Ectodermal cell (in vitro differentiated cells): ENCODE results near the gene CENPU.

Experiments used
- H3K27ac ChIP-seq: 2 replicates; pipeline ENCODE4 v1.7.0; 2013; ENCODE audit warnings: mild to moderate bottlenecking, low read depth, low read length; ENCODE audit not compliant: insufficient read depth, poor library complexity, severe bottlenecking
- H3K27me3 ChIP-seq: 2 replicates; pipeline ENCODE4 v1.7.0; 2013; ENCODE audit warnings: mild to moderate bottlenecking, low read length; ENCODE audit not compliant: insufficient read depth, control insufficient read depth, poor library complexity, severe bottlenecking
- H3K36me3 ChIP-seq: one replicate; pipeline ENCODE4 v1.7.0; 2013; ENCODE audit warnings: low read length; ENCODE audit not compliant: control insufficient read depth, insufficient read depth
- H3K4me1 ChIP-seq: one replicate; pipeline ENCODE4 v1.7.0; 2013; ENCODE audit warnings: low read length; ENCODE audit not compliant: control insufficient read depth, insufficient read depth
- H3K4me3 ChIP-seq: 2 replicates; pipeline ENCODE4 v1.7.0; 2013; ENCODE audit warnings: low read depth, low read length, control low read depth; ENCODE audit not compliant: insufficient read depth
- H3K9me3 ChIP-seq: 2 replicates; pipeline ENCODE4 v1.7.0; 2013; ENCODE audit warnings: mild to moderate bottlenecking, low read length, moderate library complexity; ENCODE audit not compliant: control insufficient read depth
- WGBS, 2 experiments: methylation state at CpG; one replicate each; pipeline ENCODE4 v1.1.7; 2013; ENCODE audit warnings: missing lambda C conversion rate in 2 of 2; 5-methylcytosine and 5-hydroxymethylcytosine counted together

The CENPU gene

DNA sequence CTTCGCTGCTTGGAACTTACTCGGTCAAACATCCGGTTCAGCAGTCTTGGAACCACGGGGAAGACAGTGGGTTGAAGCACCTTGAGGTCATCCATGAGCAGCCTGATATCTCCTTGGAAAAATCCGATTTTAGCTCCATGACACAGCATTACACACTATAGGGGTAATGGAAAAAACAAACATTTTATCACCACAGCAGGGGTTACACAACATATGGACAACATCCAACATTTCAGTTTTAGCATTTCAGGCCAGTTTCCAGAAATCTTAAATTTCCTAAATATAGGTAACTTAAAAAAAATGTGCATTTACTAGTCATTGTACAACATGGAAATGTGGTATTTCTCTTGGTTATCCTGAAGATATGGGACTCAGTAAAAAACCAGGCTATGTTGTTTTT lies 34.4 kb upstream of the CENPU start:
- H3K36me3 ChIP-seq: no peaks in the 10 kb centered on the region
- no peaks in the 10 kb centered on the region for H3K27me3 ChIP-seq
- no peak overlapping the region for H3K4me3 ChIP-seq
- no peak overlapping the region for H3K27ac ChIP-seq
- no peaks in the 10 kb centered on the region for H3K4me1 ChIP-seq
- H3K9me3 ChIP-seq: no peaks in the 10 kb centered on the region
- WGBS, 2 experiments: 95% methylated on average over 5 of the region's 5 CpGs

DNA sequence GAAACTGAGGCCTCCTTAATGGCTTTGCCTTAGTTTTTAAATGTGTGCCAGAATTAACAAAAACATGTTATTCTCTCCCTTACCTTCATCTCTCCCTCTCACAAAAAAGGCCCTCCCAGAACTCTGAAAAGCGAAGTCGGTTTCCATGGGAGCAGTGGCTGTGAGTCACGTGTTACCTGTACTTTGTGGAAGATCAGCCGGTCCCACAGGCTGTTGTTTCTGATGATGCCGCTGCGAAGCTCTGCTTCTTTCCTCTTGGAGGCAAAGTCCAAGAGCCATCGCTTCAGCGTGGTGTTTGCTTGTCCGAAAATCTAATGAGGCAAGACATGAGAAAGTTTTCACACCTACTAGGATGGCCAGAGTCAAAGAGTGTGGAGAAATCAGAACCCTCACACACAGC lies 32.5 kb upstream of the CENPU start:
- no peaks in the 10 kb centered on the region for H3K4me1 ChIP-seq
- H3K27ac ChIP-seq: no peak overlapping the region
- WGBS, 2 experiments: 91 to 94% methylated on average over 9 of the region's 9 CpGs
- no peaks in the 10 kb centered on the region for H3K36me3 ChIP-seq
- H3K4me3 ChIP-seq: no peak overlapping the region
- no peaks in the 10 kb centered on the region for H3K9me3 ChIP-seq
- H3K27me3 ChIP-seq: no peaks in the 10 kb centered on the region

DNA sequence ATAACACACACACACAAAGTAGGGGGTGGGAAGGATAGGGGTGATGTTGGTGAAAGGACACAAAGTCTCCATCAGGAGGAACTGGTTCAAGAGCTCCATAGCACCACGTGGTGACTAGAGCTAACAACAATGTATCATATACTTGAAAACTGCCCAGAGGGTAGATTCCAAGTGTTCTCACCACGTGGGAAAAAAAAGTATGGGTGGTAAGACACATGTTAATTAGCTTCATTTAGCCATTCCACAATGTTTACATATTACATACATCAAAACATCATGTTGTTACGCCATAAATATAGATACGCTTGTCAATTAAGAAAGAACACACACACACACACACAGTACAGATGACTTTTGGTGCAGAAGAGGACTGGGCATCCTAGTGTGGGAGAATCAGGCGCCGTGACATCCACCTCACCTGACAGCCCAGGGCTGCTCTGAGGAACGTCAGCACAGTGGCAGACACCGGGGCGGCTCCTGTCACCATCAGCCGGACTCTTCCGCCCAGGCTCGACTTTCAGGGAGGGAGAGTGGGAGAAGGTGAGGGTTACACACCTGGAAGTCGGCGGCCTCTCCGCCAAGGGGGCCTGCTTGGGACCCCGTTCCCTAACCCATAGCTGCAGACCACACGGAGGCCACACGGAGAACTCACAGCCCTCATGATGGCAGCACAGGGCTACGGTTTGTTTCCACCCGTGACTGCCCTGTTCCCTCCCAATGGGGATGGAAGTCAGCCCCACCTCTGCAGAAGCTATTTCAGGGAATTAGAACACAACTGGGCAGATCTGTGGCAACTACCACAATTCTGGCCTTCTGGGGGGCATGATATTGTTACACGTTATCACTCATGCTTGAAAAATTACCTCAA lies 31.8 kb upstream of the CENPU start:
- no peaks in the 10 kb centered on the region for H3K9me3 ChIP-seq
- WGBS, 2 experiments: 84% methylated on average over 21 of the region's 21 CpGs
- no peak overlapping the region for H3K27ac ChIP-seq
- no peak overlapping the region for H3K4me3 ChIP-seq
- no peaks in the 10 kb centered on the region for H3K4me1 ChIP-seq
- H3K36me3 ChIP-seq: no peaks in the 10 kb centered on the region
- H3K27me3 ChIP-seq: no peaks in the 10 kb centered on the region

DNA sequence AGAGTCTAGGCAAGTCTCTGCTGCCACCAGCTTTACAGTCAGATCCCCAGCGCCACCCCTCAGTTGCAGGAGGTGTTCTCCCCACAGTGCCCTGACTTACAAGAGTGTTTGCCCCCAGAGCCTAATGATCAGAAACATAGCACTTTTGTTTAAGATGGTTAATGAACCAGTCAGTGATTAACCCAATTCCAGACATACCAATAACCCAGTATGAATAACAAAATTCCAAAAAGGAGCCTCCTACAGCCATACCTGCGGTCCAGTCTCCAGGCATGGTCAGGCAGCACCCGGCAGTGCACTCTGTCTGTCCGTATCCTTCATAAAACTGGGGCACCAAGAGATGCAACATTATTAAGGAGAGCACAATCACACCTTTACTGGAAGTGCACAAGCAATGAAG lies 30.7 kb upstream of the CENPU start:
- no peak overlapping the region for H3K4me3 ChIP-seq
- 94 to 95% methylated on average over 4 of the region's 4 CpGs for WGBS, 2 experiments
- H3K27ac ChIP-seq: no peak overlapping the region
- no peaks in the 10 kb centered on the region for H3K9me3 ChIP-seq
- H3K4me1 ChIP-seq: no peaks in the 10 kb centered on the region
- H3K36me3 ChIP-seq: no peaks in the 10 kb centered on the region
- no peaks in the 10 kb centered on the region for H3K27me3 ChIP-seq

DNA sequence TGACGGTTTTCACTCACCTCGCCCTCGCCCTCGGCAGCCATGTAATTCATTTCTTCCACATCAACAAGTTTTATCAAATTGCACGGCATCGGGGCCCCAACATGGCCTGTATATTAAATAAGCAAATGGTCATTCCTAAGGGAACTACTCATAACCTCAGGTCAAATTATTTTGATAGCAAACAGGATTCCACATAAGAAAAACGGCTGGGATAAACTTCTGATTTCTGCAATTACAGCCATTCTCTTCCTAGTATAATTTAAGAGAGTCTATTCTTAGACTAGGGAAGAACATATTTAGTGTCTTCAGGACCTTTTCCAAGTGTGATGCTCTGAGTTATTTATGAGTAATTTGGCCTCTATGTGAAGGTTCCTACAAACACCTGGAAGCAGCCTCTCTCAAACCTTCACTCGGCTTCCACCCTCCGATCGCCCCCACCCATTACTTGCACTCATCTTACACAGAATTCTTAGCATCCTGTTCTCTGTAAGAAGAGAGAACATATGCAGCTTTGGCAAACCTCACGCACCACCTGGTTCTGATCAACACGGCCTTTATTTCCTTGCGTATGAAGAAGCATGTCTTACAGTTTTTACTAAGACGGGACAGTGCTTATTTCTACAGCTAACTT lies 29.4 kb upstream of the CENPU start:
- no peak overlapping the region for H3K27ac ChIP-seq
- no peak overlapping the region for H3K4me3 ChIP-seq
- no peaks in the 10 kb centered on the region for H3K9me3 ChIP-seq
- no peaks in the 10 kb centered on the region for H3K4me1 ChIP-seq
- no peaks in the 10 kb centered on the region for H3K27me3 ChIP-seq
- 91 to 95% methylated on average over 13 of the region's 14 CpGs for WGBS, 2 experiments
- no peaks in the 10 kb centered on the region for H3K36me3 ChIP-seq

DNA sequence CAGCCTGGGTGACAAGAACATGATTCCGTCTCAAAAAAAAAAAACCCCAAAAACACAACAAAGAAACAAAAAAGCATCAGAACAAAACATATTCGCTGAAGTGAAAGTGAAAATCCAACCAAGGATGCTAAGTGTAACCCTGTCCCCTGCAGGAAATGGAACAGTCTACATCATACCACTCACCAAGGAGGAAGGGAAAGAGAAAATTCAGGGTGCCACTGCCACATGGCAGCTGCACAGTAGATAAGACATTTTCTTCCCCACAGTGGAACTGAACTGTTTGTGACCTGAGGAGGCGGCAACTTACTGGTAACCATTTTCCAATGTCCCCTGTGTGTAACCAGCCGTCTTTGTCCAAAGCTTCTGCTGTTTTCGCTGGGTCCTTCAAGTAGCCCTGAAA lies 28.2 kb upstream of the CENPU start:
- no peaks in the 10 kb centered on the region for H3K4me1 ChIP-seq
- no peaks in the 10 kb centered on the region for H3K36me3 ChIP-seq
- H3K27ac ChIP-seq: no peak overlapping the region
- no peaks in the 10 kb centered on the region for H3K9me3 ChIP-seq
- no peaks in the 10 kb centered on the region for H3K27me3 ChIP-seq
- no peak overlapping the region for H3K4me3 ChIP-seq
- WGBS, 2 experiments: 97 to 98% methylated on average over 5 of the region's 5 CpGs

DNA sequence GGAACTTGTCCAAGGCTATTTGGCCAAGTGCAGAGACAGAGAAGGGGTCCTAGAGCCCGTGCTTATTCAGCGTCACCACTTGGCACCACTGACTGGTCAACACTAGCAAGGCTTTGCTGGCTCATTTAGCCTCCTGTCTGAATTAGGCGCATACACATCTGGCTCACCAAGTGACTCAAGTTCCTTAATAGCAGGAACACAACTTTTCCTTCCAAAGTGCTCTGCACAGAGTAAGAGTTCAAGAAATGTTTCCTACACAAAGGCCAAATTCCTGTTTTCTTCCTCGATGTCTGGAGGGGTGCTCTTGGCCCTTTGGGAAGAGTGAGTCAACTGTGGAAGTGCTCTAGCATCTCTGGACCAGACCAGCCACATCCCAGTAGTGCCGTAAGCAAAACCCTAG lies 26.8 kb upstream of the CENPU start:
- Histone ChIP-seq H3K36me3 (no peaks in the 10 kb centered on the region), H3K4me1 (no peaks in the 10 kb centered on the region)

DNA sequence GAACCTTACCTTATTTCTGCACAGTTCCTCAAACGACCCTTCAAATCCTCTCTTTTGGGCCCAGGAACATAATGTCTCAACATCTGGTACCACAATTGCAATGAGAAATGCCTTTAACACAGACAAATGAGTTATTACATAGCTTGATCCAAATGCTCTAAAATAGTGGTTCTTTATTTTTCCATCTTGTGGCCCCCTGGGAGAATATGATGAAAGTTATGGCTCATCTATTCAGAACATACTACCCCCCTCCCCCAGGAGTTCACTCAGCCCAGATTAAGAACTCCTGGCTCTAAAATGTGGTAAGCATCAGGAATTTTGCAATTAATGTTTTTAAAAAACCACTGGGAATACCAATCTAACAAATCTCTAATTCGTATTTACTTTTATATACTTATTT lies 23.9 kb upstream of the CENPU start:
- Histone ChIP-seq H3K27ac (no peak overlapping the region), H3K9me3 (no peaks in the 10 kb centered on the region), H3K36me3 (no peaks in the 10 kb centered on the region), H3K4me3 (no peak overlapping the region), H3K27me3 (no peaks in the 10 kb centered on the region), H3K4me1 (no peaks in the 10 kb centered on the region)
- 86% methylated on average over 1 of the region's 2 CpGs for WGBS, 2 experiments

More for the DNA sequence above, 26.8 kb upstream of the CENPU start:
- WGBS, 2 experiments: 94 to 95% methylated on average over 5 of the region's 5 CpGs
- no peaks in the 10 kb centered on the region for H3K9me3 ChIP-seq
- no peak overlapping the region for H3K27ac ChIP-seq
- no peak overlapping the region for H3K4me3 ChIP-seq
- H3K27me3 ChIP-seq: no peaks in the 10 kb centered on the region

DNA sequence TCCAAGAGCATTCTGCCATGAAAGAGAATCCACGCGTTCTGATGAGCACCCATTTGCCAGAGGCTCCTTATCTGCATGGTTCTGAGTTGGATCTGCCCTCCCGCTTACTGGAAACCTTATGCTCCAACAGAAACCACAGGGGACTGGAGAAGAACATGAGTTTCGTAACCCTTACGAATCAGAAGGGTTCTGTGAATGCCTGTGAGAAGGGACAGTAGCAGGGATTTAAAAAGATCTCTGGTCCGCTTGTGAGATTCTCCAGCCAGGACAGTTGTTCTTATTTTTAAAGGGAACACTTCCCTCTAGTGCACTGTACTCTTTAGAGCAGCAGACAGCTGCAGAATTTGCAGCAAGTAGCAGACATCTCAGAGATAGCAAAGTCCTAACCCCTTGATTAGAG lies 22.5 kb upstream of the CENPU start:
- H3K4me1 ChIP-seq: no peaks in the 10 kb centered on the region
- no peak overlapping the region for H3K27ac ChIP-seq
- H3K9me3 ChIP-seq: no peaks in the 10 kb centered on the region
- no peak overlapping the region for H3K4me3 ChIP-seq
- WGBS, 2 experiments: 90 to 93% methylated on average over 6 of the region's 6 CpGs
- no peaks in the 10 kb centered on the region for H3K27me3 ChIP-seq
- no peaks in the 10 kb centered on the region for H3K36me3 ChIP-seq

DNA sequence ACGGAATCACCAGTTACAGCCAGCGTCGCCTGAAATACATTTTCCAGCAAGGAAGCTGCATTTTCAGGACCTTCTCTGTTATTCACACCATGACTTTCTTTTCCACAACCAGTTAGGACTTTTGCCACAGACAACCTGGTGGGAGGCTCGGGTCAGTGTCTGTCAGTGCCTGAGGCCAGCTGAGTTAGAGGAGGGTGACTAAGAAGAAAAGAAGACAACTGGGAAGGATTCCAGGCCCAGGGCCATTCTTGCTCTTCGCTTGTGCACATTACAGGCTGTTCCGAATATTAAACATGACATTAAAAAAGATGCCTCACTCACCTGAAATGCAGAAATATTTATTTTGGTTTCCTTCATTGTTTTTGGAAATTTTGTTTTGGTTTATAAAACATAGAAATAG lies 21.4 kb upstream of the CENPU start:
- H3K27ac ChIP-seq: no peak overlapping the region
- no peaks in the 10 kb centered on the region for H3K9me3 ChIP-seq
- H3K36me3 ChIP-seq: no peaks in the 10 kb centered on the region
- 72 to 90% methylated on average over 4 to 6 of the region's 6 CpGs for WGBS, 2 experiments
- H3K27me3 ChIP-seq: no peaks in the 10 kb centered on the region
- no peaks in the 10 kb centered on the region for H3K4me1 ChIP-seq
- no peak overlapping the region for H3K4me3 ChIP-seq
